HS-5 (cell line): ENCODE measurements around the gene TMEM213.

Source experiments
- DNase-seq: peaks from one replicate; pipeline ENCODE4 v3.0.0-alpha.2; 2012; ENCODE audit warnings: low read depth

The TMEM213 gene

DNA sequence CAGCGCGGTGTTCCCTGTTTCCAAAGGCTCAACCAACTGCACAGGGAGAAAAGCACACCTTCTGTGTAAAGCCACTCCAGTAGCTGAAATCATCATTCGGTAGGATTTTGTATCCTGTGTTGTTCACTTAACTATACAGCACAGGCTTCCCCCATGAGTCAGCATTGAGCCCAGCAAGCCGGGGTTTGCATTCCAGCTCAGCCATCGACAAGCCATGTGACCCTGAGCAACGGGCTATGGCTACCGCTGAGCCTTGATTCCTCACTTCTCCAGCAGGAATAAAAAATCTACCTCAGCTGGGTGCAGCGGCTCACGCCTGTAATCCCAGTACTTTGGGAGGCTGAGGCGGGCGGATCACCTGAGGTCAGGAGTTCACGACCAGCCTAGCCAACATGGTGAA, 44.3 kb downstream of the TMEM213 start:
- DNase-seq, result peak; percentile 26

GRCh38 chr7:138843632-138844580, 46.1 kb downstream of the TMEM213 start:
- DNase-seq, result no peak

DNA sequence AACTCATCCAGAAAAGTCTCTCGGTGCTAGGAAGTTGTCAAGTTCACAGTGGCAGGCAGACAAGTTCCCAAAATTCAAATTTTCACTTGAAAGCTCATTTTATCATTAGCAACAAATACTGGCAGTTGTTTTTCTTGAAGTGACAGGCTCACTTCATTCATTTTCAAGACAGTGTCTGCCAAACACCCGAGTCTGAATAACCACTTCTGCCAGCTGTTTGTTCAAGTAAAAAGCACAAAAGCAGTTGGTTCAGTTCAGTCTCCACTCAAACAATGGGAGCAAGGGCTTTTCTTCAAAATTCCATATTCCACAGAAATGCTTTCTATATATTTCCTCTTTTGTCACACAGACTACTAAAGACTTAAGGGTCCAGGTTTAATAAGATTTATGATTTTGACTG, 47.9 kb downstream of the TMEM213 start:
- DNase-seq, result no peak

- DNase-seq, result no peak
These were observed 50.5 kb downstream of the TMEM213 start for GRCh38 chr7:138848056-138848980.

GRCh38 chr7:138849701-138850100, 51.9 kb downstream of the TMEM213 start:
- no peak for DNase-seq

GRCh38 chr7:138852469-138852868, 54.7 kb downstream of the TMEM213 start:
- DNase-seq, result no peak

DNA sequence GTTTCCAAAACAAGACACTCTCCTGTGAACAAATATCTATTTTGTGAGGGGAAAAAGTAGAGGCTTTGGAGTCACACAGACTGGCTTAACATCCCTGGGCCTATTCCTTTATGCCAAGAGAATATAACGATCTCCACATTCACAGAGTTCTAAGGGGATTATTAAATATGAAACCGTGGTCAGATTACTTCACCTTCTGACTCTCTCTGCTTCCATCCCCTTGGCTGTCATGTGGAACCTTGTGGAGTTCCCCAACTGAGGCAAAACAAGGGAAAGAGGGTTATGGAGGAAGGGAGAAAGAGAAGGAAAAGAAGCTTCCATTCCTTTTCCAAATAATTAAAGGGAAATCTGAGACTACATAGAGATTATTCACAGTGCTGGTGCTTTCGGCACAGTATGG, 55.7 kb downstream of the TMEM213 start:
- DNase-seq, result no peak

DNA sequence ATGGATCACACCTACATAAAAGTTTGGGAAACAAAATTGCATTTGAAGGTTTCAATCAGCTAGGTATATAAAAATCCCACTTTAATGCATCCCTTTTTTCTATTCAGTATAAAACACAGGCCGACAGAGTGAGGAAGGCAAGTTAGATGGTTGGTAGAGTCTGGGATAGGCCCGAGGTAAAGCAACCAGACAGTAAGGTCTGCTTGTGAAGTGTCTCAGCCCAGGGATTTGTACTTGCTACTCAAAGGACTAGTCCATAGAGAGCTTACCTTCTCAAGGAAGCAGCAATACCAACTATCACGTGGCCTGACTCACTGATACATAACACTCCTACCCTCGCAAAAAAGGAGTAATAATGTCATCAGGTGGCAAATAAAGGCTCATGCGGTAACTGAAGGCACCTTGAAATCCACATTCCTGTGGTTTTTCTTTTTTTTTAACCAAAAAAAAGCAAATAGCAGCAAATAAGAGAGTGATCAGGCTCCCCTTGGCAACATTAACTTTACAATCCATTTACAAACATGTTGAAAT, 56.4 kb downstream of the TMEM213 start:
- DNase-seq, result no peak

DNA sequence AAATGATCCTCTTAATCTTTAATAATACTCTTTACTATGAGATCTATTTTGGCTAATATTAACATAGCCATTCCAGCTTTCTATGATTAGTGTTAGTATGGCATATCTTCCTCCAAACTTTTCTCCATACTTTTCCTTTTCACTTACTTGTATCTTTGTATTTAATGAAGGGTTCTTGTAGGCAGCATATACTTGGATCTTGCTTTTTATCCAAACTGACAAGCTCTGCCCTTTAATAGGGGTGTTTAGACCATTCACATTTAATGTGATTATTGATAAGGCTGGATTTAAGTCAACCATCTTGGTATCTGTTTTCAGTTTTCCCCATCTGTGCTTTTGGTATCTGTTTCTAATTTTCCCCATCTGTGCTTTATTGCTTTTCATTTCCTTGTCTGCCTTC, 59.9 kb downstream of the TMEM213 start:
- no peak for DNase-seq

DNA sequence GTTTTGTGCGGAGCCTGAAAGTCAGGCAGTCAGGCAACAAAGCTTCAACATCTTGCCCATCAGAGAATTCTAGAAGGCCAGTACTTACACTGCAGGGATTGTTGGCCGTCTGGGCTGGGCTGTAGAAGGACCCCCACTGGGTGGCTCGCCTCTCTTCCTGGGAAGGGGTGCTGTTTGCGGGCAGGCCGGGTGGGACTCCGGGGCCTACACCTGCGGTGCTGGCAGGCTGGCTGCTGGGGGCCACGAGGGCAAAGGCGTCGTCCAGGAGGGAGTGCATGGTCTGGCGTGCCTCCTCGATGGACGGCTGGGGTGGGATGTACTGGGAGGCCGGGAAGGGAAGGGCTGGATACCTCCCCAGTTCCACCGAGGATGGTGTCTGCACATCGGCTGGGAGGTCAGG, 63.3 kb downstream of the TMEM213 start:
- no peak for DNase-seq

GRCh38 chr7:138863931-138864330, 66.1 kb downstream of the TMEM213 start:
- DNase-seq, result no peak

GRCh38 chr7:138864667-138865066, 66.9 kb downstream of the TMEM213 start:
- DNase-seq, result no peak

- DNase-seq, result no peak
These were observed 68.0 kb downstream of the TMEM213 start for GRCh38 chr7:138865843-138866242.

- DNase-seq, result no peak
These were observed 68.6 kb downstream of the TMEM213 start for GRCh38 chr7:138866353-138866752.

GRCh38 chr7:138867744-138868143, 70.0 kb downstream of the TMEM213 start:
- no peak for DNase-seq

- no peak for DNase-seq
These were observed 70.9 kb downstream of the TMEM213 start for GRCh38 chr7:138868711-138869110.

GRCh38 chr7:138869353-138869752, 71.6 kb downstream of the TMEM213 start:
- no peak for DNase-seq

- DNase-seq, result no peak
These were observed 73.4 kb downstream of the TMEM213 start for GRCh38 chr7:138871065-138871813.

DNA sequence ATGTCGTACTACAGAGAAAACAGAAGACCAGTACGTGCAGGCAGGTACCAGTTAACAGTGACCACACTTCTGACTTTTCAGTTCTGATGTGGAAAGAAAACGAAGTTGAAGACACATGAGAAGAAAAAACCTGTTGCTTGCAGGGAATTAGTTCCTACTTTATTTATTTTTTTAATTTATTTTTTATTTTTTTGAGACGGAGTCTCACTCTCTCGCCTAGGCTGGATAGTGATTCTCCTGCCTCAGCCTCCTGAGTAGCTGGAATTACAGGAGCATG, 74.0 kb downstream of the TMEM213 start:
- DNase-seq, result no peak

GRCh38 chr7:138872576-138872975, 74.8 kb downstream of the TMEM213 start:
- DNase-seq, result no peak

DNA sequence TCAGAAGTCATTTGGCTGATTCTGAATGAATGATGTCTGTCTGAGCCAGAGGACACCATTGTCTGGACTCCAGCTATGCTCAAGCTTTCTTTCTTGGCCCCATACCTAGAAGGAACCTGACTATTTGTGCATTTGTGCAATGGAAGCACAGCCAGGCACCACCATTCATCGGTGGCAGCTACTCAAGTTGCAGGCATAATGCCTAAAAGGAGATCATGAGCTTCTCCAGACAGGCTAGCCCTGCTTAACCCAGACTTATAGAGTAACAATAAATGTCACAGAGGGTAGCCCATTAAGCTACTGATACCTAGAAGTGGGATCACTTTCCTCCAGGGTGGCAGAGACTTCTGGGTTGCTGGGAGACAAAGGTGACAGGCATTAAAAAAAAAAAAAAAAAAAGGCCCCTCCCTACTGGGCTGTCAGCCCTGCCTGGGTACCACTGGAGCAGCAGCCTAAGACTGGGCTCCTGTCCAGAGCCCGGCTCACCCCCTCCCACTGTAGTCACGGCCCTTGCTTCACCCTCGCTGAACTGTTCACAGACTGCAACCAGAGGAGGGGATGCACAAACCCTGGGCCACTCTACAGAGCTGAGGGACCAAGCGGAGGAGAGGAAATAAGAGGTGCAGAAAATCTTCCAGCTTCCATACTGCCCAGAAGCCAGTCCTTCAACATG, 75.6 kb downstream of the TMEM213 start:
- DNase-seq, result no peak

DNA sequence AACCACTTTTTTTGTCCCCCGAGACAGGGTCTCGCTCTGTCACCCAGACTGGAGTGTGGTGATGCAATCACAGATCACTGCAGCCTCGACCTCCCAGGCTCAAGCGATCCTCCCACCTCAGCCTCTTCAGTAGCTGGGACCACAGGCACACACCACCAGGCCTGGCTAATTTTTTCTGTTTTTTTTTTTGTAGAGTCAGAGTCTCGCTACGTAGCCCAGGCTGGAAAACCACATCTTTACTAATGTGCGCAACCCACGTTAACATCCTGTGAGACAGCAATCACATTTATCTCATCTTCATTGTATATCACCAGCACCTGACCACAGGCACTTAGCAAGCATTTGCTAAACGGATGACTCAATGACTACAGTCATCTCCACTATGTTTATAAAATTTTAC, 78.0 kb downstream of the TMEM213 start:
- DNase-seq, result peak; percentile 59
